B cell (primary cell): ENCODE data around the gene KCNK1. TPM values are rescaled to one million over a fixed set of nuclear protein-coding genes. Genes with fewer than 3 reads are reported as not detected.

ENCODE experiments used
- ATAC-seq: fragments of 200-7000 bp; cut with Tn5 transposase; one replicate; pipeline ENCODE4 v1.10.0; 2021; ENCODE audit warnings: low read depth, mild to moderate bottlenecking, moderate number of reproducible peaks, moderate library complexity
- CTCF ChIA-PET: fragments of 350-600 bp; sonication (Branson Sonifier 250); formaldehyde crosslinking; loops from one replicate; lab custom pipeline; 2021; ENCODE audit warnings: antibody characterized with exemption, inconsistent platforms; lab: Charles Lee
- POLR2A ChIA-PET: fragments of 350-600 bp; sonication (Branson Sonifier 250); formaldehyde crosslinking; loops from one replicate; lab custom pipeline; 2021; ENCODE audit warnings: antibody characterized with exemption; lab: Charles Lee
- DNase-seq: peaks from one replicate; pipeline ENCODE4 v3.0.0; 2013
- H2AFZ ChIP-seq: 2 replicates; pipeline ENCODE4 v1.6.1; 2012; ENCODE audit warnings: mild to moderate bottlenecking, low read depth, low read length; ENCODE audit not compliant: insufficient read depth, poor library complexity, severe bottlenecking
- H3K27ac ChIP-seq, 2 donors: 1 replicate in 1 of 2; 2 replicates in 1 of 2; pipeline ENCODE4 v1.5.1; 2012 to 2013; ENCODE audit warnings: low read length in 2 of 2, mild to moderate bottlenecking in 2 of 2, moderate library complexity in 1 of 2
- H3K27me3 ChIP-seq, 4 experiments: fragments of 200-600 bp in 1 of 4; sonication (generic) in 1 of 4; replicated peaks in 1 of 4; 1 replicate in 2 of 4; 2 replicates in 2 of 4; pipeline versions ENCODE4 v1.6.1 to v1.7.0; 2013 to 2016; ENCODE audit warnings: low read length in 3 of 4, mild to moderate bottlenecking in 2 of 4, mixed read lengths in 1 of 4, moderate library complexity in 1 of 4; ENCODE audit not compliant: insufficient read depth in 4 of 4, control insufficient read depth in 3 of 4; ENCODE audit errors: control extremely low read depth in 1 of 4
- H3K36me3 ChIP-seq, 2 experiments: replicated peaks in 1 of 2; 1 replicate in 1 of 2; 2 replicates in 1 of 2; pipeline versions ENCODE4 v1.6.1 to v1.7.1; 2013; ENCODE audit warnings: low read length in 1 of 2; ENCODE audit not compliant: insufficient read depth in 2 of 2, control insufficient read depth in 1 of 2; ENCODE audit errors: control extremely low read depth in 1 of 2, extremely low read depth in 1 of 2
- H3K4me1 ChIP-seq, 2 donors: fragments of 200-600 bp in 1 of 2; sonication (generic) in 1 of 2; 1 replicate in 1 of 2; 2 replicates in 1 of 2; pipeline versions ENCODE4 v1.5.1 to v1.6.1; 2013 to 2017; ENCODE audit warnings: low read length in 2 of 2; ENCODE audit not compliant: control insufficient read depth in 2 of 2, insufficient read depth in 2 of 2
- H3K4me2 ChIP-seq: replicated peaks from 2 replicates; pipeline ENCODE3; 2012; ENCODE audit warnings: mild to moderate bottlenecking, low read depth, low read length; ENCODE audit not compliant: poor library complexity, severe bottlenecking
- H3K4me3 ChIP-seq, 5 experiments: fragments of 200-600 bp in 1 of 5; sonication (generic) in 1 of 5; 1 replicate in 3 of 5; 2 replicates in 2 of 5; pipeline versions ENCODE4 v1.5.1 to v1.7.0; 2011 to 2016; ENCODE audit warnings: low read length in 4 of 5, mild to moderate bottlenecking in 4 of 5, low read depth in 2 of 5, control low read depth in 1 of 5, moderate library complexity in 1 of 5; ENCODE audit not compliant: insufficient read depth in 1 of 5; ENCODE audit errors: control extremely low read depth in 1 of 5, extremely low read depth in 1 of 5
- H3K79me2 ChIP-seq: fragments of 200-600 bp; sonication (generic); one replicate; pipeline ENCODE4 v1.6.0; 2016; ENCODE audit warnings: low read length; ENCODE audit not compliant: control insufficient read depth, insufficient read depth
- H3K9ac ChIP-seq: fragments of 200-600 bp; sonication (generic); 2 replicates; pipeline ENCODE4 v1.6.1; 2017; ENCODE audit warnings: mild to moderate bottlenecking, low read length, moderate library complexity
- H3K9me3 ChIP-seq, 3 donors: one replicate each; pipeline versions ENCODE4 v1.6.1 to v1.7.1; 2013; ENCODE audit warnings: low read length in 2 of 3; ENCODE audit not compliant: control insufficient read depth in 2 of 3, insufficient read depth in 1 of 3; ENCODE audit errors: control extremely low read depth in 1 of 3
- H4K20me1 ChIP-seq: 2 replicates; pipeline ENCODE4 v1.6.0; 2012; ENCODE audit warnings: mild to moderate bottlenecking, low read length; ENCODE audit not compliant: insufficient read depth, control insufficient read depth, poor library complexity, severe bottlenecking
- H3K27ac Mint-ChIP-seq: one replicate; pipeline ENCODE4 v1.8.0; 2021; ENCODE audit warnings: mixed read lengths
- H3K27me3 Mint-ChIP-seq: one replicate; pipeline ENCODE4 v1.8.0; 2021; ENCODE audit warnings: mixed read lengths
- H3K4me1 Mint-ChIP-seq: one replicate; pipeline ENCODE4 v1.8.0; 2021; ENCODE audit warnings: mixed read lengths
- H3K4me3 Mint-ChIP-seq: one replicate; pipeline ENCODE4 v1.8.0; 2021; ENCODE audit warnings: mixed read lengths
- H3K9me3 Mint-ChIP-seq: one replicate; pipeline ENCODE4 v1.8.0; 2022; ENCODE audit warnings: mixed read lengths; ENCODE audit not compliant: insufficient read depth
- CTCF ChIP-seq: fragments of 200-600 bp; IDR thresholded peaks from one replicate; pipeline ENCODE4 v1.8.0; 2022; ENCODE audit warnings: antibody characterized with exemption, mild to moderate bottlenecking
- EZH2 ChIP-seq: IDR thresholded peaks from 2 replicates; pipeline ENCODE4 v1.6.1; 2012; ENCODE audit warnings: borderline replicate concordance, low read depth, mild to moderate bottlenecking, moderate library complexity, low read length; ENCODE audit not compliant: insufficient read depth, poor library complexity, severe bottlenecking
- WGBS: methylation state at CpG from one replicate; pipeline ENCODE4 v1.1.5; 2013; ENCODE audit warnings: missing lambda C conversion rate; ENCODE audit not compliant: insufficient coverage; 5-methylcytosine and 5-hydroxymethylcytosine counted together
- intact Hi-C: fragments of 100-400 bp; cut with micrococcal nuclease; formaldehyde crosslinking; loops from one replicate; pipeline ENCODE4 v1.10.0; 2022
- polyA plus RNA-seq: library from polyadenylated mRNA; depleted of rRNA; stranded (reverse); fragments of >200 nt; gene quantifications from 2 replicates; pipeline ENCODE4 v1.2.3, GENCODE V29; 2012
- total RNA-seq, 2 donors: library from RNA; stranded (reverse); fragments of 120-200 nt in 1 of 2; gene quantifications; 1 replicate in 1 of 2; 2 replicates in 1 of 2; pipeline versions ENCODE4 v1.2.3 to v1.2.4, GENCODE V29; 2013 to 2022

Gene KCNK1
- total and polyA plus RNA-seq, 2 donors (not counting 1 experiment from before 2014, with no cell fraction given): not detected

GRCh38 chr1:233659495-233659894 lies 45.6 kb downstream of the KCNK1 start:
- intact Hi-C loops: no loop called here

More at GRCh38 chr1:233659495-233659894, 45.6 kb downstream of the KCNK1 start:
- DNase-seq (no peak), ATAC-seq (no peak)
- H4K20me1 ChIP-seq: no peaks in the 10 kb centered on the region
- no peak overlapping the region for H2AFZ ChIP-seq
- no CpG with 5 or more reads among the region's 7 CpGs for WGBS
- no peak overlapping the region for H3K4me3 ChIP-seq
- POLR2A ChIA-PET: no interaction called here
- CTCF ChIA-PET: no interaction called here
- TF ChIP-seq CTCF (no peak), EZH2 (no peak)
- H3K36me3 ChIP-seq: no peaks in the 10 kb centered on the region
- no peak overlapping the region for H3K4me2 ChIP-seq
- H3K27me3 Mint-ChIP-seq: no peaks in the 10 kb centered on the region
- no peaks in the 10 kb centered on the region for H3K4me1 ChIP-seq
- H3K27ac ChIP-seq: no peak overlapping the region
- H3K9me3 Mint-ChIP-seq: no peaks in the 10 kb centered on the region
- H3K4me3 Mint-ChIP-seq: no peak overlapping the region
- no peaks in the 10 kb centered on the region for H3K9me3 ChIP-seq
- no peaks in the 10 kb centered on the region for H3K79me2 ChIP-seq
- H3K27me3 ChIP-seq: no peaks in the 10 kb centered on the region
- no peak overlapping the region for H3K27ac Mint-ChIP-seq
- H3K4me1 Mint-ChIP-seq: no peaks in the 10 kb centered on the region
- H3K9ac ChIP-seq: no peak overlapping the region
